SU-DHL-6 (cell line): ENCODE results near the gene FAM24B.

Experiments used
- CTCF ChIP-seq: fragments of 200-600 bp; sonication (generic); IDR thresholded peaks from one replicate; pipeline ENCODE4 v1.5.1; 2017; ENCODE audit warnings: antibody characterized with exemption, mild to moderate bottlenecking, low read length, moderate library complexity; ENCODE audit not compliant: insufficient read depth, poor library complexity, severe bottlenecking
- EZH2phosphoT487 ChIP-seq: fragments of 200-600 bp; sonication (generic), shearing (Covaris generic); conservative IDR thresholded peaks from 2 replicates; pipeline ENCODE4 v1.6.1; 2018; ENCODE audit warnings: mild to moderate bottlenecking, antibody characterized with exemption, low read length, moderate library complexity, mixed read lengths

- TF ChIP-seq CTCF (no peak), EZH2phosphoT487 (no peak)
Measured at GRCh38 chr10:122827302-122827701, 52.1 kb downstream of the FAM24B start.
